Measurements from ENCODE around the gene ADAMTS12. TPM values are rescaled to one million over a fixed set of nuclear protein-coding genes. Genes with fewer than 3 reads are reported as not detected.

The ADAMTS12 gene
- polyA plus RNA-seq, 1 donor (not counting 4 experiments of a cell fraction or from before 2014, with no cell fraction given), result 0.49 TPM

DNA sequence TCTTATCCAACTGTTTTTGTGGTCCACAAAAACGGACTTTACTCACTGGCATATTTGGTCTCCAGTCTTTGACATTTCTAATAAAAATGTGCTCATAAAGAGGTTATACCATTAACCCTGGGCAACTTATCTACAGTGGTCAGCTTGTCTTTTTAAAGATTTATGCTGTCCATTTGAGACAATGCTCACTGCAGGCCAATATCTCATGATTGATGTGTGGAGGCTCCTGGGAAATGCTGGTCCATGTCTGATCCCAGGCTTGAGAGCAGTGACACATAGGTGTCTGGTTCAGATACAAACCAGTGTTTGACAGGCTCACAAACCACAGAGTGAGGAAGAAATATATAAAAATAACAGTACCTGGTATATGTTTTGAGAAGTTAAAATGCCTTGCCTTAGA, 270.3 kb downstream of the ADAMTS12 start:
- Histone ChIP-seq H2AFZ (ENCODE audit: control insufficient read depth, low read length) (no peak overlapping the region), H3K9me1 (ENCODE audit: control insufficient read depth, extremely low read depth, insufficient read depth, low read length) (no peaks in the 10 kb centered on the region), H3K9me3 (ENCODE audit: control insufficient read depth, low read depth, low read length) (no peaks in the 10 kb centered on the region), H4K20me1 (ENCODE audit: control insufficient read depth, extremely low read depth, insufficient read depth, low read length) (no peaks in the 10 kb centered on the region), H3K36me3 (ENCODE audit: control insufficient read depth in 2 of 2, extremely low read depth in 1 of 2, insufficient read depth in 2 of 2, low read length in 2 of 2) (no peaks in the 10 kb centered on the region), H3K27me3 (ENCODE audit: control insufficient read depth, extremely low read depth, insufficient read depth, low read length) (no peaks in the 10 kb centered on the region), H3K4me2 (ENCODE audit: control insufficient read depth, extremely low read depth, insufficient read depth, low read depth, low read length) (no peak overlapping the region), H3K9ac (ENCODE audit: control insufficient read depth, extremely low read depth, insufficient read depth, low read length) (no peak overlapping the region), H3K4me1 (ENCODE audit: control insufficient read depth, extremely low read depth, insufficient read depth, low read length) (no peaks in the 10 kb centered on the region), H3K4me3 (ENCODE audit: control insufficient read depth in 2 of 3, extremely low read depth in 1 of 3, insufficient read depth in 2 of 3, low read depth in 1 of 3, low read length in 3 of 3) (no peak overlapping the region), H3K27ac (ENCODE audit: control insufficient read depth, insufficient read depth, low read length) (no peak overlapping the region), H3K79me2 (ENCODE audit: control insufficient read depth, insufficient read depth, low read length) (no peaks in the 10 kb centered on the region)
- TF ChIP-seq EZH2 (IDR thresholded peaks at IDR 0.05; ENCODE audit: low read length), result no peak
- TF ChIP-seq, protein P1, sequence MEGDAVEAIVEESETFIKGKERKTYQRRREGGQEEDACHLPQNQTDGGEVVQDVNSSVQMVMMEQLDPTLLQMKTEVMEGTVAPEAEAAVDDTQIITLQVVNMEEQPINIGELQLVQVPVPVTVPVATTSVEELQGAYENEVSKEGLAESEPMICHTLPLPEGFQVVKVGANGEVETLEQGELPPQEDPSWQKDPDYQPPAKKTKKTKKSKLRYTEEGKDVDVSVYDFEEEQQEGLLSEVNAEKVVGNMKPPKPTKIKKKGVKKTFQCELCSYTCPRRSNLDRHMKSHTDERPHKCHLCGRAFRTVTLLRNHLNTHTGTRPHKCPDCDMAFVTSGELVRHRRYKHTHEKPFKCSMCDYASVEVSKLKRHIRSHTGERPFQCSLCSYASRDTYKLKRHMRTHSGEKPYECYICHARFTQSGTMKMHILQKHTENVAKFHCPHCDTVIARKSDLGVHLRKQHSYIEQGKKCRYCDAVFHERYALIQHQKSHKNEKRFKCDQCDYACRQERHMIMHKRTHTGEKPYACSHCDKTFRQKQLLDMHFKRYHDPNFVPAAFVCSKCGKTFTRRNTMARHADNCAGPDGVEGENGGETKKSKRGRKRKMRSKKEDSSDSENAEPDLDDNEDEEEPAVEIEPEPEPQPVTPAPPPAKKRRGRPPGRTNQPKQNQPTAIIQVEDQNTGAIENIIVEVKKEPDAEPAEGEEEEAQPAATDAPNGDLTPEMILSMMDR (optimal IDR thresholded peaks at IDR 0.05 in 1 of 3, IDR thresholded peaks at IDR 0.05 in 1 of 3, conservative IDR thresholded peaks at IDR 0.05 in 1 of 3; ENCODE audit: extremely low read depth in 1 of 3, insufficient read depth in 2 of 3, low read length in 3 of 3), result no peak
- no peak for DNase-seq (ENCODE audit: low read depth, low spot score)
- no peak for FAIRE-seq
- dilution Hi-C loops (cut with MboI; ENCODE audit: extremely low pct_ligation_motif_present, low sequenced_read_pairs), result no loop called here

- Histone ChIP-seq H3K79me2 (ENCODE audit: control insufficient read depth, insufficient read depth, low read length) (no peaks in the 10 kb centered on the region), H3K9me3 (ENCODE audit: control insufficient read depth, low read depth, low read length) (no peaks in the 10 kb centered on the region), H3K9ac (ENCODE audit: control insufficient read depth, extremely low read depth, insufficient read depth, low read length) (no peak overlapping the region), H3K4me3 (ENCODE audit: control insufficient read depth in 2 of 3, extremely low read depth in 1 of 3, insufficient read depth in 2 of 3, low read depth in 1 of 3, low read length in 3 of 3) (no peak overlapping the region), H3K4me1 (ENCODE audit: control insufficient read depth, extremely low read depth, insufficient read depth, low read length) (no peaks in the 10 kb centered on the region), H3K27me3 (ENCODE audit: control insufficient read depth, extremely low read depth, insufficient read depth, low read length) (no peaks in the 10 kb centered on the region), H3K9me1 (ENCODE audit: control insufficient read depth, extremely low read depth, insufficient read depth, low read length) (no peaks in the 10 kb centered on the region), H2AFZ (ENCODE audit: control insufficient read depth, low read length) (no peak overlapping the region), H3K36me3 (ENCODE audit: control insufficient read depth in 2 of 2, extremely low read depth in 1 of 2, insufficient read depth in 2 of 2, low read length in 2 of 2) (no peaks in the 10 kb centered on the region), H3K4me2 (ENCODE audit: control insufficient read depth, extremely low read depth, insufficient read depth, low read depth, low read length) (no peak overlapping the region), H4K20me1 (ENCODE audit: control insufficient read depth, extremely low read depth, insufficient read depth, low read length) (no peaks in the 10 kb centered on the region), H3K27ac (ENCODE audit: control insufficient read depth, insufficient read depth, low read length) (no peak overlapping the region)
- dilution Hi-C loops (cut with MboI; ENCODE audit: extremely low pct_ligation_motif_present, low sequenced_read_pairs), result no loop called here
- TF ChIP-seq EZH2 (IDR thresholded peaks at IDR 0.05; ENCODE audit: low read length), result no peak
- TF ChIP-seq, protein P1 (optimal IDR thresholded peaks at IDR 0.05 in 1 of 3, IDR thresholded peaks at IDR 0.05 in 1 of 3, conservative IDR thresholded peaks at IDR 0.05 in 1 of 3; ENCODE audit: extremely low read depth in 1 of 3, insufficient read depth in 2 of 3, low read length in 3 of 3), result no peak
- no peak for FAIRE-seq
- no peak for DNase-seq (ENCODE audit: low read depth, low spot score)
These were observed 277.8 kb downstream of the ADAMTS12 start for GRCh38 chr5:33614039-33614438.
